Common myeloid progenitor, CD34-positive (primary cell): ENCODE measurements around the gene ATP1A1.

ENCODE experiments used
- CTCF ChIA-PET: fragments of 350-600 bp; sonication (Branson Sonifier 250); formaldehyde crosslinking; loops from one replicate; lab custom pipeline; 2021; ENCODE audit warnings: antibody characterized with exemption; lab: Charles Lee
- POLR2A ChIA-PET: fragments of 350-600 bp; sonication (Branson Sonifier 250); formaldehyde crosslinking; loops from one replicate; lab custom pipeline; 2021; ENCODE audit warnings: antibody characterized with exemption; lab: Charles Lee
- DNase-seq, 3 donors: peaks; one replicate each; pipeline versions ENCODE4 v3.0.0 to v3.0.0-alpha.2; 2013
- H3K27ac ChIP-seq, 2 experiments: 1 replicate in 1 of 2; 2 replicates in 1 of 2; pipeline ENCODE4 v1.7.0; 2013; ENCODE audit warnings: inconsistent platforms in 2 of 2, low read length in 2 of 2, mild to moderate bottlenecking in 2 of 2, low read depth in 1 of 2, moderate library complexity in 1 of 2; ENCODE audit not compliant: severe bottlenecking in 2 of 2, insufficient read depth in 1 of 2, poor library complexity in 1 of 2
- H3K27me3 ChIP-seq, 5 experiments: replicated peaks in 2 of 5; 1 replicate in 3 of 5; 2 replicates in 2 of 5; pipeline versions ENCODE4 v1.6.1 to v1.7.0; 2013; ENCODE audit warnings: low read length in 4 of 5, mild to moderate bottlenecking in 2 of 5, moderate library complexity in 2 of 5, inconsistent platforms in 1 of 5; ENCODE audit not compliant: insufficient read depth in 5 of 5, control insufficient read depth in 4 of 5
- H3K36me3 ChIP-seq, 4 experiments: 1 replicate in 2 of 4; 2 replicates in 2 of 4; pipeline versions ENCODE4 v1.6.1 to v1.7.0; 2013; ENCODE audit warnings: low read length in 3 of 4, control low read depth in 1 of 4, mild to moderate bottlenecking in 1 of 4; ENCODE audit not compliant: control insufficient read depth in 4 of 4, insufficient read depth in 4 of 4
- H3K4me1 ChIP-seq, 4 experiments: 1 replicate in 3 of 4; 2 replicates in 1 of 4; pipeline versions ENCODE4 v1.6.1 to v1.7.1; 2013; ENCODE audit warnings: low read length in 3 of 4, mild to moderate bottlenecking in 3 of 4, control low read depth in 1 of 4, inconsistent platforms in 1 of 4, moderate library complexity in 1 of 4; ENCODE audit not compliant: control insufficient read depth in 4 of 4, insufficient read depth in 4 of 4; ENCODE audit errors: control extremely low read depth in 1 of 4
- H3K4me3 ChIP-seq, 7 experiments: 1 replicate in 4 of 7; 2 replicates in 3 of 7; pipeline versions ENCODE4 v1.5.1 to v1.7.0; 2013; ENCODE audit warnings: mild to moderate bottlenecking in 7 of 7, low read length in 6 of 7, moderate library complexity in 6 of 7, inconsistent platforms in 2 of 7, low read depth in 2 of 7, control low read depth in 1 of 7; ENCODE audit not compliant: insufficient read depth in 4 of 7, control insufficient read depth in 1 of 7; ENCODE audit errors: extremely low read depth in 1 of 7
- H3K9me3 ChIP-seq, 5 experiments: 1 replicate in 4 of 5; 2 replicates in 1 of 5; pipeline versions ENCODE4 v1.6.1 to v1.7.1; 2013; ENCODE audit warnings: low read length in 4 of 5, mild to moderate bottlenecking in 2 of 5, inconsistent platforms in 1 of 5, low read depth in 1 of 5, moderate library complexity in 1 of 5; ENCODE audit not compliant: control insufficient read depth in 4 of 5, insufficient read depth in 2 of 5; ENCODE audit errors: control extremely low read depth in 1 of 5
- WGBS: methylation state at CpG from one replicate; pipeline ENCODE4 v1.1.5; 2013; ENCODE audit not compliant: insufficient coverage; 5-methylcytosine and 5-hydroxymethylcytosine counted together

The ATP1A1 gene

DNA sequence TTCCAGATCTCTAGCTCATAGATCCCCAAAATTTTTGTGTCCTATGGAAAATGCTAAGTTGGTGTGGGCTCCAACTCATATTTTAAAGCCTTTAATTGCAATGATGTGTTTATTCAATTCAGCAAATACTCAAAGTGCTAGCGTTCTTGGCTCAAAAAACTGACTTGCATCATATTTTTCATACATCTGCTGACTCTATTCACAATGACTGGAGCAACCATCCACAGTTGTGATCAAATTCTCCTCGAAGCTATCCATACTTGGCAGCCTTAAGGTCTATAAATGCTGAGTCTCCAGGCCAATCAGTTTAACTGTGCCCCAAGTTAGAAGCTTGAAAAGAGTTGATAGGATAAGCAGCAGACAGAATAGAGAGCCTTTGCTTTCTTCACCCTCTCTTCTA, 2.9 kb upstream of the ATP1A1 start:
- WGBS = 92% methylated on average over 2 of the region's 2 CpGs
- CTCF ChIA-PET = interaction anchor here (1.1 kb wide), 1 partner anchor 147 kb away, joined by 3 read pairs; no protein-coding TSS in a partner anchor
- POLR2A ChIA-PET = no interaction called here
- H3K4me3 ChIP-seq = no peak overlapping the region
- peaks cover 0 to 9% (median 3%) of the 10 kb centered on the region in 5 experiments for H3K27me3 ChIP-seq
- H3K9me3 ChIP-seq = no peaks in the 10 kb centered on the region
- H3K36me3 ChIP-seq = no peaks in the 10 kb centered on the region
- DNase-seq = no peak
- H3K27ac ChIP-seq = no peak overlapping the region
- H3K4me1 ChIP-seq = peaks cover 2 to 21% (median 14%) of the 10 kb centered on the region in 4 experiments

DNA sequence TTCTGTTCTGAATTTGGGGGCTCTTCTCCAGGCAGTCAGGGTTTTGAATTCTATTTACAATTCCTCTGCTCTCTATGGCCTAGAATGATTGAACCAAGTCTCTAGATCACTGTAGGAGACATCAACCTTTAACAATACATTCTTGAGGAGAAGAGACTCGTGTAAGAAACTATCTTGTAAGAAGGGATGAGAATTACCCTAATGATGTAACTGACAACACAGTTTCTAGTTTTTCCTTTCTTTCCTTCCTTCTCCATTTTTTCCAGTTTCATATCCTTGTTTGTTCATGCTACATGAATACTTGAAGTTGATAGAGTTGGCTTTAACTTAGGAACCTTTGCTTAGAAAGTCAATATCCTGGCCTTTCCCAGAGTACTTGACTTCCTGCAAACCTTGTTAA, 1.3 kb upstream of the ATP1A1 start:
- ChIA-PET POLR2A (no interaction called here), CTCF (no interaction called here)
- Histone ChIP-seq H3K27ac (no peak overlapping the region), H3K36me3 (no peaks in the 10 kb centered on the region), H3K4me3 (no peak overlapping the region), H3K4me1 (peaks cover 2 to 32% (median 23%) of the 10 kb centered on the region in 4 experiments), H3K27me3 (peaks cover 0 to 9% (median 3%) of the 10 kb centered on the region in 5 experiments), H3K9me3 (no peaks in the 10 kb centered on the region)
- no peak for DNase-seq
- WGBS = no CpG with 5 or more reads among the region's 1 CpG

DNA sequence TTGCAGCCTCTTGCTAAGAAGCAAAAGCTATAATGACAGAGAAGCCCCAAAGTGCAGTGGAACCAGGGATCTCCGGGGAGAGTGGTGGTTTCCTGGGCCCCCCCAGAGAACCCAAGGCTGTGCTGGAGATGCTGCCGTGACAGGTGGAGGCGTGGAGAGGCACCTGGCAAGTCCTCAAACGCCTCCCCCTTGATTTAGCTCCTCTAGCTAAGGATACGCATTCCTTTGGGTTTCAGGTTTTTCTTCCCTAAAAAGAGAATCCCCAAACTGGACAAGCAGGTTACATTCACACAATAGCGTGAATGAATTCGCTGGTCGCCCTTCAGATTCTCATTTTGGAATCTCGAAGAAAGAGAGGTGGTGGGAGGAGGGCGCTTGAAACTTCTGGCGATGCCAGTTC, 853 bp upstream of the ATP1A1 start:
- Histone ChIP-seq H3K36me3 (no peaks in the 10 kb centered on the region), H3K27ac (no peak overlapping the region), H3K9me3 (no peaks in the 10 kb centered on the region), H3K4me1 (peaks cover 2 to 32% (median 24%) of the 10 kb centered on the region in 4 experiments), H3K27me3 (peaks cover 0 to 9% (median 3%) of the 10 kb centered on the region in 5 experiments), H3K4me3 (peak overlapping the region; percentile 76 to 93 (median 83))
- ChIA-PET CTCF (no interaction called here), POLR2A (no interaction called here)
- DNase-seq = no peak
- WGBS = 31% methylated on average over 7 of the region's 11 CpGs

DNA sequence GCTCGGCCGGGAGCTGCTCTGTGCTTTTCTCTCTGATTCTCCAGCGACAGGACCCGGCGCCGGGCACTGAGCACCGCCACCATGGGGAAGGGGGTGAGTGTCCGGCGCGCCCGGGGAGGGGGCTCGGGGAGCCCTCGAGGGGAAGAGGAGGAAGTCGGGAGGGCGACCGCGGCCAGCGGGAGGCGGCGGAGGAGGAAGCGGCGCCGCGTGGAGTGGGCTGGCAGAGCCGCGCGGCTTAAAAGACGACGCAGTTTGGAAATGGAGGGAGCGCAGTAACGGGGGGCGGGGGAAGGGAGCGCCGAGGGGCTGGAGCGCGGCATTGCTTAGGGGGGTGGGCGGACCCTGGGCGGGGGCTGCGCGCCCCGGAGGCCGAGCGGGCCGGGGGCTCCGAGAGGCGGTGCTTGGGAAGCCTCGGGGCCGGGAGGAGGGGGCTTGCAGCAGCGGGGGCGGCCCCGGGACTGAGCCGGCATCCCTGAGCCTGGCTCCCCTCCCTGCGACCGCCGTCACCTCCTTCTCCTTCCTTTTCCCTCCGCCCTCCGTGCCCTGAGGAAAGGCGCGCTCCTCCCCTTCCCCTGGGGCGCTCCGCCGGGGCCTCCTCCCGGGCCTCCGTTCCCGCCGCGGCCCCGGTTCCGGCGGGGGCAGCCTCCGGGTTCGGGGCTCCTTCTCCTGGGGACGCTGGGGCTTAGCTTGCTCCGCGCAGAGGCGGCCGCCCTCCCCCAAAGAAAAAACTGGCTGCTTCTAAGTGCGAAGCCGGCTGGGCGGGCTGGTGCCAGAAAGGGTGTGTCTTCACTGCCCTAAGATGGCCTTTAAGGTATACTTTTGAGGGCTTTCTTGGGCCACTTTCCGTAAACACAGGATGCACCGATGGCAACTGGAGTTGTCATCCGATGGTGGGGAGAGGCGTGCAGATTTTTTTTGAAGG, 648 bp downstream of the ATP1A1 start:
- peak; percentile 40 to 77 (median 69) for DNase-seq
- Histone ChIP-seq H3K27me3 (peaks cover 0 to 9% (median 3%) of the 10 kb centered on the region in 5 experiments), H3K36me3 (no peaks in the 10 kb centered on the region), H3K4me3 (peak overlapping the region; percentile 76 to 93 (median 83)), H3K27ac (peak overlapping the region; percentile 49 to 85), H3K9me3 (no peaks in the 10 kb centered on the region), H3K4me1 (peaks cover 2 to 40% (median 30%) of the 10 kb centered on the region in 4 experiments)
- 0% methylated on average over 62 of the region's 84 CpGs for WGBS
- CTCF ChIA-PET = no interaction called here
- POLR2A ChIA-PET = no interaction called here

- no peak for DNase-seq
- Histone ChIP-seq H3K4me3 (peak overlapping the region; percentile 76 to 93 (median 83)), H3K27ac (peak overlapping the region; percentile 49 to 85), H3K27me3 (peaks cover 0 to 9% (median 3%) of the 10 kb centered on the region in 5 experiments), H3K9me3 (no peaks in the 10 kb centered on the region), H3K4me1 (peaks cover 2 to 40% (median 30%) of the 10 kb centered on the region in 4 experiments), H3K36me3 (no peaks in the 10 kb centered on the region)
- 28% methylated on average over 24 of the region's 26 CpGs for WGBS
- CTCF ChIA-PET = interaction anchor here (1.3 to 1.8 kb wide), 2 partner anchors 9 to 125 kb away, joined by 3 to 4 read pairs; no protein-coding TSS in a partner anchor
- POLR2A ChIA-PET = no interaction called here
These were observed 1.5 kb downstream of the ATP1A1 start for GRCh38 chr1:116374353-116375147.

- peaks cover 2 to 41% (median 30%) of the 10 kb centered on the region in 4 experiments for H3K4me1 ChIP-seq
These were observed 2.3 kb downstream of the ATP1A1 start for GRCh38 chr1:116375148-116375886.

More at GRCh38 chr1:116375148-116375886, 2.3 kb downstream of the ATP1A1 start:
- H3K4me3 ChIP-seq = peak overlapping the region in 4 of 7 experiments; percentile 79 to 93 (median 88)
- no peak for DNase-seq
- no peak overlapping the region for H3K27ac ChIP-seq
- 93% methylated on average over 4 of the region's 8 CpGs for WGBS
- CTCF ChIA-PET = interaction anchor here (0.7 to 1.8 kb wide), 7 partner anchors 9 to 243 kb away, joined by 3 to 5 read pairs (median 4); no protein-coding TSS in a partner anchor
- POLR2A ChIA-PET = no interaction called here
- H3K9me3 ChIP-seq = no peaks in the 10 kb centered on the region
- H3K36me3 ChIP-seq = no peaks in the 10 kb centered on the region
- H3K27me3 ChIP-seq = peaks cover 0 to 5% (median 0%) of the 10 kb centered on the region in 5 experiments
